ENCODE results near the gene MEIG1. TPM values are rescaled to one million over a fixed set of nuclear protein-coding genes. Genes with fewer than 3 reads are reported as not detected.

MEIG1 gene
- total RNA-seq (0.76 TPM), polyA plus RNA-seq (2.2 TPM)
- long read RNA-seq, donor 1 = 0 reads
- long read RNA-seq, donor 2 = 0 reads
- long read RNA-seq, donor 3 = 0 reads
- long read RNA-seq, donor 4 = 0 reads
- long read RNA-seq, donor 5 = 0 reads
- long read RNA-seq, donor 6 = 0 reads
- long read RNA-seq, donor 7, partial matches to known transcripts = 0 of 1 reads
- long read RNA-seq, donor 7, other reads (novel, unspliced or antisense) = 0 of 1 reads
- long read RNA-seq, donor 8 = 0 reads
- long read RNA-seq, donor 9 = 0 reads
- long read RNA-seq, donor 10 = 0 reads

DNA sequence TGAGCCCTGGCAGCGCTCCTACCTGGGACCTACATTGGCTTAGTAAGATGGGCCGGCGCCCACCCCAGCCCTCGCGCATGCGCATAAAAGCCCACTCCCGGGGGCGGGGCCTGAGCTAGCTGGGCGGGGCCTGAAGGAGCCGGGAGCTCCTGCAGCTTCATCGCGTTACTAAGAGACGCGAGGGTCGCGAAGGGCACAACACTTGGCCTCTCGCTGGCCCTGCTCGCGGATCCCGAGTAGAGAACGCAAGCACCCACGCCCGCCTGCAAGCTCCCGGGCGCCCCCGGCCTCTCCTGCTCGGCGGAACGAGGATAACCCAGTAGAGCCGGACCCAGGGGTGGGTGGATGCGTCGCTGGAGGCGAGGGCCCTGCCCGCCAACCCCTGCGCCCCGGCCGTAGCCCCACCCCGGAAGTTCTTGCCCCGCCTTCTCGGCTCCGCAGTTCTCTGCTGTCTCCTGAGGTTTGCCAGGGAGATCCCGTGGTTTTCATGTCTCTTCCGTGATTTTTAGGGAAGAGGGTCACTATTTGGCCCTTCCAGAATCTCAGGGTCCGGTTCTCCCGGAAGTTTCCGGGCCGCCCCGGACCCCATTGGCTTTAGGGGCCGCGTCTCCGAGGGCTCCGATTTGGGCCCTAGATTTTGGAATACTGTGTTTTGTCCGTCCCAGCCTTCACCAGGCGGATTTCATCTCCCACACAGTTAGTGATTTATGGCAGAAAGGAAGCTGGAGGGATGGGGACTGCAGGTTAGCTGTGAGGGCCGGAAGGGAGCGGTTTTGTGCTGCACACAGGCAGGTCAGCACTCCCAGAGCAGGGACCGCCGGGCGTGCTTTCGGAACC lies at the start of gene MEIG1:
Gene MEIG1, plus strand, starts transcription at position 168 of the 837 bp plus-strand sequence. CDS start 7,081 bp downstream, outside the sequence.
- Histone ChIP-seq H3K4me3 (ENCODE audit: low read length in 2 of 2) (peak within 1 kb of the TSS; percentile 86 to 98), H3K36me3 (ENCODE audit: control insufficient read depth in 2 of 2, insufficient read depth in 2 of 2, low read length in 1 of 2) (no peaks in the 10 kb centered on the region), H3K9me3 (ENCODE audit: control insufficient read depth in 2 of 2, insufficient read depth in 1 of 2, low read length in 1 of 2) (peaks cover 0 to 9% of the 10 kb centered on the region in 2 donors), H3K27me3 (ENCODE audit: control insufficient read depth in 2 of 2, insufficient read depth in 1 of 2, low read length in 1 of 2) (no peaks in the 10 kb centered on the region), H3K27ac (ENCODE audit: low read depth in 1 of 2, low read length in 1 of 2) (peak within 1 kb of the TSS; percentile 94 to 95), H3K4me1 (ENCODE audit: control insufficient read depth in 2 of 2, insufficient read depth in 2 of 2, low read length in 2 of 2) (peaks cover 7 to 13% of the 10 kb centered on the region in 2 donors)
- under 1% methylated on average over 60 of the region's 60 CpGs for WGBS
- peak; percentile 72 to 96 (median 85) for DNase-seq (ENCODE audit: low read depth in 6 of 9, low spot score in 9 of 9)

DNA sequence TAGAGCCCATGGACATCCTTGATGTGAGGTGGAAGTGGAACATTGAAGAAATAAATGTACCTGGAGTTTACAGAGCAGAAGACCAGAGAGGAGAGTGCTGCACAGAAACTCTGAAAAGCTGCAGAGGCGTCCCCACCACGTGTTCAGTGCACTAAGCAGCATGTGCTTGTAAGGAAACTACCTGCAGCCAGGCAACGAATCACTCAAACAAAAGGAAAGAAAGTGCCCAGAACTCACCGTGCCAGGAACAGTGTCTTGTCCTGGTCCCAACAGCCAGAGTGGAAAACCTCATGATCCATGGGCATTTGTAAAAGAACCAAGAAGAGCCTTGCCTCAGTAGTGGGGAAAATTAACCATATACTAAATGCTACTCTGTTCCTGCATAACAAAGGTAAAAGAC lies 48.2 kb upstream of the MEIG1 start:
- Histone ChIP-seq H3K9me3 (ENCODE audit: control insufficient read depth in 2 of 2, insufficient read depth in 1 of 2, low read length in 1 of 2) (peaks cover 2 to 4% of the 10 kb centered on the region in 2 donors), H3K27ac (ENCODE audit: low read depth in 1 of 2, low read length in 1 of 2) (no peak overlapping the region), H3K27me3 (ENCODE audit: control insufficient read depth in 2 of 2, insufficient read depth in 1 of 2, low read length in 1 of 2) (no peaks in the 10 kb centered on the region), H3K4me3 (ENCODE audit: low read length in 2 of 2) (no peak overlapping the region), H3K4me1 (ENCODE audit: control insufficient read depth in 2 of 2, insufficient read depth in 2 of 2, low read length in 2 of 2) (no peaks in the 10 kb centered on the region), H3K36me3 (ENCODE audit: control insufficient read depth in 2 of 2, insufficient read depth in 2 of 2, low read length in 1 of 2) (peaks cover 26 to 81% of the 10 kb centered on the region in 2 donors)
- DNase-seq (ENCODE audit: low read depth in 6 of 9, low spot score in 9 of 9) = no peak
- 95% methylated on average over 4 of the region's 4 CpGs for WGBS

DNA sequence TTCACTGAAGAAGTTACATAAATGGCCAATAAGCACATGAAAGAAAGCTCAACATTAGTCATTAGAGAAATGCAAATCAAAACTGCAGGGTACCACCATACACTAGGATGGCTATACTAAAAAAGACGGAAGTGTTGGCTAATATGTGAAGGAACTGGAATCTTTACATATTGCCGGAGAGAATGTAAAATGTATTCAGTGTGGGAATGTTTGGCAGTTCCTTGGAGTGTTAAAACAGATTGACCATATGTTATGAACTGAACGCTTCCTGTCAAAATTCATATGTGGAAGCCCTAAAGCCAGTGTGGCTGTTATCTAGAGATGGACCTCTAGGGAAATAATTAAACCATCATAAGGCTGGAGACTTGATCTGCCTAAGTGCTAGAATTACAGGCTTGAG lies 47.4 kb upstream of the MEIG1 start:
- Histone ChIP-seq H3K36me3 (ENCODE audit: control insufficient read depth in 2 of 2, insufficient read depth in 2 of 2, low read length in 1 of 2) (peaks cover 26 to 83% of the 10 kb centered on the region in 2 donors), H3K4me1 (ENCODE audit: control insufficient read depth in 2 of 2, insufficient read depth in 2 of 2, low read length in 2 of 2) (no peaks in the 10 kb centered on the region), H3K27me3 (ENCODE audit: control insufficient read depth in 2 of 2, insufficient read depth in 1 of 2, low read length in 1 of 2) (no peaks in the 10 kb centered on the region), H3K4me3 (ENCODE audit: low read length in 2 of 2) (no peak overlapping the region), H3K9me3 (ENCODE audit: control insufficient read depth in 2 of 2, insufficient read depth in 1 of 2, low read length in 1 of 2) (peaks cover 2% of the 10 kb centered on the region in 2 donors), H3K27ac (ENCODE audit: low read depth in 1 of 2, low read length in 1 of 2) (no peak overlapping the region)
- no peak for DNase-seq (ENCODE audit: low read depth in 6 of 9, low spot score in 9 of 9)
- WGBS = 97% methylated on average over 3 of the region's 3 CpGs

DNA sequence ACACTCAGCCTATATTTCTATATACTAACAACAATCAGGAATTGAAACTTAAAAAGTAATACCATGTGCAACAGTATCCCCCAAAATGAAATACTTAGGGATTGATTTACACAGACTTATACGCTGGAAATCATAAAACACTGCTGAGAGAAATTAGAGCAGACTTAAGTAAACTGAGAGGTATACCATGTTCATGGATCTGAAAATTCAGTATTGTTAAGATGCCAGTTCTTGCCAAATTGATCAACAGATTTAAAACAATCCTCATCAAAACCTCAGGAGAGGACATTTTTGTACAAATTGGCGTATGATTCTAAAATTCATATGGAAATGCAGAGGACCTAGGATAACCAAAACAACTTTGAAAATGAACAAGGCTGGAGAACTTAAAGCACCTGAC lies 42.6 kb upstream of the MEIG1 start:
- Histone ChIP-seq H3K4me1 (ENCODE audit: control insufficient read depth in 2 of 2, insufficient read depth in 2 of 2, low read length in 2 of 2) (no peaks in the 10 kb centered on the region), H3K27ac (ENCODE audit: low read depth in 1 of 2, low read length in 1 of 2) (no peak overlapping the region), H3K27me3 (ENCODE audit: control insufficient read depth in 2 of 2, insufficient read depth in 1 of 2, low read length in 1 of 2) (no peaks in the 10 kb centered on the region), H3K4me3 (ENCODE audit: low read length in 2 of 2) (no peak overlapping the region), H3K9me3 (ENCODE audit: control insufficient read depth in 2 of 2, insufficient read depth in 1 of 2, low read length in 1 of 2) (peaks cover 3 to 4% of the 10 kb centered on the region in 2 donors), H3K36me3 (ENCODE audit: control insufficient read depth in 2 of 2, insufficient read depth in 2 of 2, low read length in 1 of 2) (peaks cover 35 to 77% of the 10 kb centered on the region in 2 donors)
- WGBS = 99% methylated on average over 2 of the region's 2 CpGs
- no peak for DNase-seq (ENCODE audit: low read depth in 6 of 9, low spot score in 9 of 9)

DNA sequence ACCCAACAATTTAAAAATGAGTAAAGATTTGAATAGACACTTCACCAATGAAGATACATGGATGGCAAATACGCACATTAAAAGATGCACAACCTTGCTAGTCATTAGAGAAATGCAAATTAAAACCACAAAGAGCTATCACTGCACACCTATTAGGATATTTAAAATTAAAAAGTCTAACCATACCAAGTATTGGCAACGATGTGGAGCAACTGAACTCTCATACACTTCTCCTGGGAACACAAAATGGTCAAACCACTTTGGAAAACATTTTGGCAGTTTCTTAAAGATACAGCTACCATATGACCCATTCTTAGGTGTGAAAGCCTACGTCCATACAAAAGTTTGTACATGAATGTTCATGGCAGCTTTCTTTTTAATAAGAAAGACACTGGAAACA lies 41.4 kb upstream of the MEIG1 start:
- 98% methylated on average over 3 of the region's 3 CpGs for WGBS
- peaks cover 43 to 78% of the 10 kb centered on the region in 2 donors for H3K36me3 ChIP-seq (ENCODE audit: control insufficient read depth in 2 of 2, insufficient read depth in 2 of 2, low read length in 1 of 2)

GRCh38 chr10:14918964-14919363 lies 40.2 kb upstream of the MEIG1 start:
- peaks cover 3 to 4% of the 10 kb centered on the region in 2 donors for H3K9me3 ChIP-seq (ENCODE audit: control insufficient read depth in 2 of 2, insufficient read depth in 1 of 2, low read length in 1 of 2)
- no peak overlapping the region for H3K4me3 ChIP-seq (ENCODE audit: low read length in 2 of 2)
- no peak for DNase-seq (ENCODE audit: low read depth in 6 of 9, low spot score in 9 of 9)
- no peaks in the 10 kb centered on the region for H3K4me1 ChIP-seq (ENCODE audit: control insufficient read depth in 2 of 2, insufficient read depth in 2 of 2, low read length in 2 of 2)
- WGBS = 96% methylated on average over 3 of the region's 3 CpGs
- no peak overlapping the region for H3K27ac ChIP-seq (ENCODE audit: low read depth in 1 of 2, low read length in 1 of 2)
- H3K36me3 ChIP-seq (ENCODE audit: control insufficient read depth in 2 of 2, insufficient read depth in 2 of 2, low read length in 1 of 2) = peaks cover 53 to 79% of the 10 kb centered on the region in 2 donors
- no peaks in the 10 kb centered on the region for H3K27me3 ChIP-seq (ENCODE audit: control insufficient read depth in 2 of 2, insufficient read depth in 1 of 2, low read length in 1 of 2)

More for the DNA sequence above, 41.4 kb upstream of the MEIG1 start:
- peaks cover 3 to 4% of the 10 kb centered on the region in 2 donors for H3K9me3 ChIP-seq (ENCODE audit: control insufficient read depth in 2 of 2, insufficient read depth in 1 of 2, low read length in 1 of 2)
- DNase-seq (ENCODE audit: low read depth in 6 of 9, low spot score in 9 of 9) = no peak
- H3K27ac ChIP-seq (ENCODE audit: low read depth in 1 of 2, low read length in 1 of 2) = no peak overlapping the region
- no peaks in the 10 kb centered on the region for H3K4me1 ChIP-seq (ENCODE audit: control insufficient read depth in 2 of 2, insufficient read depth in 2 of 2, low read length in 2 of 2)
- no peak overlapping the region for H3K4me3 ChIP-seq (ENCODE audit: low read length in 2 of 2)
- no peaks in the 10 kb centered on the region for H3K27me3 ChIP-seq (ENCODE audit: control insufficient read depth in 2 of 2, insufficient read depth in 1 of 2, low read length in 1 of 2)

- Histone ChIP-seq H3K4me3 (ENCODE audit: low read length in 2 of 2) (no peak overlapping the region), H3K36me3 (ENCODE audit: control insufficient read depth in 2 of 2, insufficient read depth in 2 of 2, low read length in 1 of 2) (peaks cover 61 to 90% of the 10 kb centered on the region in 2 donors), H3K9me3 (ENCODE audit: control insufficient read depth in 2 of 2, insufficient read depth in 1 of 2, low read length in 1 of 2) (no peaks in the 10 kb centered on the region), H3K27me3 (ENCODE audit: control insufficient read depth in 2 of 2, insufficient read depth in 1 of 2, low read length in 1 of 2) (no peaks in the 10 kb centered on the region), H3K4me1 (ENCODE audit: control insufficient read depth in 2 of 2, insufficient read depth in 2 of 2, low read length in 2 of 2) (no peaks in the 10 kb centered on the region), H3K27ac (ENCODE audit: low read depth in 1 of 2, low read length in 1 of 2) (no peak overlapping the region)
- DNase-seq (ENCODE audit: low read depth in 6 of 9, low spot score in 9 of 9) = no peak
- 98% methylated on average over 7 of the region's 7 CpGs for WGBS
Measured at GRCh38 chr10:14924013-14924412, 35.2 kb upstream of the MEIG1 start.

DNA sequence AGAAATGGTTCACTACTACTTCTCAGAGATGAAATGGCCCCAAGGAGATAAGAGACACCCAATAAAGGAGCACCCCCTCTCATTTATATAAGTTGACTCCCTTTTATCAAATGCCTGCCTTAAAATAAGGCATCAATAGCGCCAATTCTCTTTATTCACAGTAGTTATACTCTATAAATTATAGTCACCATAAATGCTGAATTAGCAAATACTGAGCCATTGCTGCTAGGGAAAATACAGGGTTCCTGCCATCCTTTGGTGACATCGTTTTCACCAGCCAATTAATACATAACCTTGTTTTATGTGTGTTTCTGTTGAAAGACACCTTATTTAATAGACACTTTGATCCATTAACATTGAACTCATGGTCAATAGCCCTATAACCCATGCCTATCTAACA lies 33.9 kb upstream of the MEIG1 start:
- Histone ChIP-seq H3K27ac (ENCODE audit: low read depth in 1 of 2, low read length in 1 of 2) (no peak overlapping the region), H3K4me3 (ENCODE audit: low read length in 2 of 2) (no peak overlapping the region), H3K4me1 (ENCODE audit: control insufficient read depth in 2 of 2, insufficient read depth in 2 of 2, low read length in 2 of 2) (no peaks in the 10 kb centered on the region), H3K27me3 (ENCODE audit: control insufficient read depth in 2 of 2, insufficient read depth in 1 of 2, low read length in 1 of 2) (no peaks in the 10 kb centered on the region), H3K9me3 (ENCODE audit: control insufficient read depth in 2 of 2, insufficient read depth in 1 of 2, low read length in 1 of 2) (no peaks in the 10 kb centered on the region), H3K36me3 (ENCODE audit: control insufficient read depth in 2 of 2, insufficient read depth in 2 of 2, low read length in 1 of 2) (peaks cover 56 to 88% of the 10 kb centered on the region in 2 donors)
- no peak for DNase-seq (ENCODE audit: low read depth in 6 of 9, low spot score in 9 of 9)
- WGBS = 98% methylated on average over 2 of the region's 2 CpGs

DNA sequence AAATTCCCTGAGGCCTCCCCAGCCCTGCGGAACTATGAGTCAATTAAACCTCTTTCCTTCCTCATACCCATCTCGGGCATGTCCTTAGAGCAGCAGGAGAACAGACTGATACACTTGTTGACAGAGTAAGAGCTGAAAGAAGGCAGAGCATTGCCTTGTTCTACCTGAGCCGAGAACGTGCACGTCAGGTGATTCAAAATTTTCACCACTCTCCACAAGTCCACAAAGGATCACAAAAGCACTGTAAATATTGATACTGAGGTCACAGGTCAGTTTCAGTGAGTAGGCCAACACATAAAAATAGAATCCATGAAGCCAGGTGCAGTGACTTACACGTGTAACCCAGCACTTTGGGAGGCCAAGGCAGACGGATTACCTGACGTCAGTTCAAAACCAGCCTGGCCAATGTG lies 33.1 kb upstream of the MEIG1 start:
- H3K36me3 ChIP-seq (ENCODE audit: control insufficient read depth in 2 of 2, insufficient read depth in 2 of 2, low read length in 1 of 2) = peaks cover 56 to 89% of the 10 kb centered on the region in 2 donors
- no peaks in the 10 kb centered on the region for H3K4me1 ChIP-seq (ENCODE audit: control insufficient read depth in 2 of 2, insufficient read depth in 2 of 2, low read length in 2 of 2)
- no peak overlapping the region for H3K27ac ChIP-seq (ENCODE audit: low read depth in 1 of 2, low read length in 1 of 2)
- H3K9me3 ChIP-seq (ENCODE audit: control insufficient read depth in 2 of 2, insufficient read depth in 1 of 2, low read length in 1 of 2) = no peaks in the 10 kb centered on the region
- H3K4me3 ChIP-seq (ENCODE audit: low read length in 2 of 2) = no peak overlapping the region
- DNase-seq (ENCODE audit: low read depth in 6 of 9, low spot score in 9 of 9) = no peak
- 99% methylated on average over 8 of the region's 8 CpGs for WGBS
- H3K27me3 ChIP-seq (ENCODE audit: control insufficient read depth in 2 of 2, insufficient read depth in 1 of 2, low read length in 1 of 2) = no peaks in the 10 kb centered on the region
